HEK293T (cell line): Measurements from ENCODE around the gene ARMC5.

ENCODE experiments used
- ARNT ChIP-seq: fragments of 450-650 bp; IDR thresholded peaks from 2 replicates; pipeline ENCODE4 v1.6.1; 2017; ENCODE audit warnings: mild to moderate bottlenecking
- BHLHE40 ChIP-seq: fragments of 450-650 bp; IDR thresholded peaks from 2 replicates; pipeline ENCODE4 v1.6.1; 2016; ENCODE audit warnings: mild to moderate bottlenecking, moderate library complexity, borderline replicate concordance
- ELF4 ChIP-seq: fragments of 450-650 bp; IDR thresholded peaks from 2 replicates; pipeline ENCODE4 v1.6.1; 2017; ENCODE audit warnings: antibody characterized with exemption
- FOXA1 ChIP-seq: fragments of 450-650 bp; IDR thresholded peaks from 2 replicates; pipeline ENCODE4 v1.6.1; 2016; ENCODE audit warnings: mild to moderate bottlenecking
- FOXK2 ChIP-seq: fragments of 450-650 bp; IDR thresholded peaks from 2 replicates; pipeline ENCODE4 v1.6.1; 2016; ENCODE audit warnings: mild to moderate bottlenecking
- FOXM1 ChIP-seq: fragments of 450-650 bp; IDR thresholded peaks from 2 replicates; pipeline ENCODE4 v1.6.1; 2017; ENCODE audit warnings: mild to moderate bottlenecking, borderline replicate concordance
- HDGF ChIP-seq: fragments of 450-650 bp; IDR thresholded peaks from 2 replicates; pipeline ENCODE4 v1.6.1; 2017; ENCODE audit warnings: antibody characterized with exemption, borderline replicate concordance
- L3MBTL2 ChIP-seq: fragments of 450-650 bp; conservative IDR thresholded peaks from 2 replicates; pipeline ENCODE4 v1.6.1; 2016; ENCODE audit warnings: mild to moderate bottlenecking
- LEF1 ChIP-seq: fragments of 450-650 bp; IDR thresholded peaks from 2 replicates; pipeline ENCODE4 v1.6.1; 2017; ENCODE audit warnings: mild to moderate bottlenecking, borderline replicate concordance
- NFRKB ChIP-seq: fragments of 450-650 bp; IDR thresholded peaks from 2 replicates; pipeline ENCODE4 v1.6.1; 2016; ENCODE audit warnings: mild to moderate bottlenecking, moderate library complexity
- SP1 ChIP-seq: fragments of 450-650 bp; IDR thresholded peaks from 2 replicates; pipeline ENCODE4 v1.6.1; 2017
- SUZ12 ChIP-seq: fragments of 450-650 bp; IDR thresholded peaks from 2 replicates; pipeline ENCODE4 v1.6.1; 2016; ENCODE audit warnings: mild to moderate bottlenecking
- TARDBP ChIP-seq: fragments of 450-650 bp; IDR thresholded peaks from 2 replicates; pipeline ENCODE4 v1.6.1; 2016
- TF ChIP-seq, protein P1 (sequence below): fragments of 450-650 bp; IDR thresholded peaks from 2 replicates; pipeline ENCODE4 v1.6.1; 2016

DNA sequence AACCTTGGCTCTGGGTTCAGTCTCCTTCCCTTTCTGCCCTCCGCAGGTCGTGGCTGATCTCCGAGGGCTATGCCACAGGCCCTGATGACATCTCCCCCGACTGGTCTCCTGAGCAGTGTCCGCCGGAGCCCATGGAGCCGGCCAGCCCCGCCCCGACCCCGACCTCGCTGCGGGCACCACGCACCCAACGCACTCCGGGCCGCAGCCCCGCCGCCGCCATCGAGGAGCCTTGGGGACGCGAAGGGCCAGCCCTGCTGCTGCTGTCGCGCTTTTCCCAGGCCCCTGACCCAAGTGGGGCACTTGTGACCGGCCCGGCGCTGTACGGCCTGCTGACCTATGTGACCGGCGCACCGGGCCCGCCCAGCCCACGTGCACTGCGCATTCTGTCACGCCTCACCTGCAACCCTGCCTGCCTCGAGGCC lies 5.1 kb downstream of the ARMC5 start:
- TF ChIP-seq FOXM1 (no peak), FOXK2 (no peak), ELF4 (no peak), FOXA1 (no peak), SUZ12 (no peak), NFRKB (no peak), LEF1 (no peak), SP1 (no peak), ARNT (no peak), TARDBP (no peak), HDGF (no peak), L3MBTL2 (no peak), BHLHE40 (no peak)
- TF ChIP-seq, protein P1, sequence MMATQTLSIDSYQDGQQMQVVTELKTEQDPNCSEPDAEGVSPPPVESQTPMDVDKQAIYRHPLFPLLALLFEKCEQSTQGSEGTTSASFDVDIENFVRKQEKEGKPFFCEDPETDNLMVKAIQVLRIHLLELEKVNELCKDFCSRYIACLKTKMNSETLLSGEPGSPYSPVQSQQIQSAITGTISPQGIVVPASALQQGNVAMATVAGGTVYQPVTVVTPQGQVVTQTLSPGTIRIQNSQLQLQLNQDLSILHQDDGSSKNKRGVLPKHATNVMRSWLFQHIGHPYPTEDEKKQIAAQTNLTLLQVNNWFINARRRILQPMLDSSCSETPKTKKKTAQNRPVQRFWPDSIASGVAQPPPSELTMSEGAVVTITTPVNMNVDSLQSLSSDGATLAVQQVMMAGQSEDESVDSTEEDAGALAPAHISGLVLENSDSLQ: no peak
